Activated effector memory CD4-positive, alpha-beta T cell treated with anti-CD3 and anti-CD28 coated beads, Interleukin-2, amount 50 U/mL, for 16 hours (primary cell): ENCODE measurements around the gene ERG28.
"Not testable (repeated sequence)": the region's sequence is repeated elsewhere in the genome, so short reads cannot be mapped to it uniquely, and the experiment has no call there.

ENCODE experiments used
- DNase-seq: peaks from one replicate; pipeline ENCODE4 v3.0.0-alpha.2; 2020

ERG28 gene

GRCh38 chr14:75615200-75615599, 45.5 kb downstream of the ERG28 start:
- no peak for DNase-seq

GRCh38 chr14:75614179-75614578, 46.5 kb downstream of the ERG28 start:
- DNase-seq: no peak

GRCh38 chr14:75612157-75612556, 48.5 kb downstream of the ERG28 start:
- no peak for DNase-seq

- DNase-seq: no peak
These were observed 49.8 kb downstream of the ERG28 start for GRCh38 chr14:75610834-75611233.

- no peak for DNase-seq
These were observed 50.8 kb downstream of the ERG28 start for GRCh38 chr14:75609606-75610475.

- no peak for DNase-seq
These were observed 51.6 kb downstream of the ERG28 start for GRCh38 chr14:75609116-75609515.

GRCh38 chr14:75607842-75608640, 52.6 kb downstream of the ERG28 start:
- DNase-seq: no peak

GRCh38 chr14:75607044-75607443, 53.6 kb downstream of the ERG28 start:
- DNase-seq: no peak

GRCh38 chr14:75605916-75606315, 54.8 kb downstream of the ERG28 start:
- DNase-seq: no peak

- DNase-seq: no peak
These were observed 55.5 kb downstream of the ERG28 start for GRCh38 chr14:75604979-75605851.

GRCh38 chr14:75602503-75602902, 58.2 kb downstream of the ERG28 start:
- no peak for DNase-seq

- not testable (repeated sequence) for DNase-seq
These were observed 59.6 kb downstream of the ERG28 start for GRCh38 chr14:75601061-75601460.

- not testable (repeated sequence) for DNase-seq
These were observed 60.6 kb downstream of the ERG28 start for GRCh38 chr14:75600100-75600499.
